Measurements from ENCODE around the gene COQ2.

DNA sequence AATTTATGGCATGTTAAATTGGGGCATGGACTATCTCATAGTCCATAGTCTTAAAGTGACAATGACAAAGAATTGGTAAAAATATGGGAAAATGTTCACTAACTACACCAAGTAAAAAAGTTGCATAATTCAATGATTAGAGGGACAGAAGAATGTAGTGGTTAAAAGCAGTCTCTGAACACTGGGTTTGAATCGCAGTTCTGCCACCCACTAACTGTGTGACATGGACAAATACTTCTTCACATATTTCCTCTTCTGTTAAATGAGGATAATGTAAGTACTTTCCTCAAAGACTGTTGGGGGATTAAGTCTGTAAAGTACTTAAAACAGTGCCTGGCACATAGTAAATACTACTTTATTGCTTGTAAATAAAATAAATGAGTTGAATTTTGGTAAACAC lies 15.3 kb downstream of the COQ2 start:
- TF ChIP-seq, protein P1, sequence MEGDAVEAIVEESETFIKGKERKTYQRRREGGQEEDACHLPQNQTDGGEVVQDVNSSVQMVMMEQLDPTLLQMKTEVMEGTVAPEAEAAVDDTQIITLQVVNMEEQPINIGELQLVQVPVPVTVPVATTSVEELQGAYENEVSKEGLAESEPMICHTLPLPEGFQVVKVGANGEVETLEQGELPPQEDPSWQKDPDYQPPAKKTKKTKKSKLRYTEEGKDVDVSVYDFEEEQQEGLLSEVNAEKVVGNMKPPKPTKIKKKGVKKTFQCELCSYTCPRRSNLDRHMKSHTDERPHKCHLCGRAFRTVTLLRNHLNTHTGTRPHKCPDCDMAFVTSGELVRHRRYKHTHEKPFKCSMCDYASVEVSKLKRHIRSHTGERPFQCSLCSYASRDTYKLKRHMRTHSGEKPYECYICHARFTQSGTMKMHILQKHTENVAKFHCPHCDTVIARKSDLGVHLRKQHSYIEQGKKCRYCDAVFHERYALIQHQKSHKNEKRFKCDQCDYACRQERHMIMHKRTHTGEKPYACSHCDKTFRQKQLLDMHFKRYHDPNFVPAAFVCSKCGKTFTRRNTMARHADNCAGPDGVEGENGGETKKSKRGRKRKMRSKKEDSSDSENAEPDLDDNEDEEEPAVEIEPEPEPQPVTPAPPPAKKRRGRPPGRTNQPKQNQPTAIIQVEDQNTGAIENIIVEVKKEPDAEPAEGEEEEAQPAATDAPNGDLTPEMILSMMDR (IDR thresholded peaks at IDR 0.05): no peak
- TF ChIP-seq POLR2AphosphoS5 (IDR thresholded peaks at IDR 0.05; ENCODE audit: low read depth, low read length): no peak
- TF ChIP-seq EP300 (IDR thresholded peaks at IDR 0.05; ENCODE audit: borderline replicate concordance in 1 of 2, low read depth in 1 of 2, low read length in 1 of 2): no peak
- no peak for TF ChIP-seq TAF1 (IDR thresholded peaks at IDR 0.05; ENCODE audit: borderline replicate concordance, low read depth, low read length)

All from SK-N-SH (cell line).